HG02938 (cell line): Measurements from ENCODE around the gene GLB1L2.

Experiments used
- ATAC-seq: cut with Tn5 transposase; IDR thresholded peaks from one replicate; pipeline ENCODE4 v1.9.1; 2021; ENCODE audit warnings: mild to moderate bottlenecking, moderate library complexity; ENCODE audit not compliant: unreplicated experiment

Gene GLB1L2

DNA sequence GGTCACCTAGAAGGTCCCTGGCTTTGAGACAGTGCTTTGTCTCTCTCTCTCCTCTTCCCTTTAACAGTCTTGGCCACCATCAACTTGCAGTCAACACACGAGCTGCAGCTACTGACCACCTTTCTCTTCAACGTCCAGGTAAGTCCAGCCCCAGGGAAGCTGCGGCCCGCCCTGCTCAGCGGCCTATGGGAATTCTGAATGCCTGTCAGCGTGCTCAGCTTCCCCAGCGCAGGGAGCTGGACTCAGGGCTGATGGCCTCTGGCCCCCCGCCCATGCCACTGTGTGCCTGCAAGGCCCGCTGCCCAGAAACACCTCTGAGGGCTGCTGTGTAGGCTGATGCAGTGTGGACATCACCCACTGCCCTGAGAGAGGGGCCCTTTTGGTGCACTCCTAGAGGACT is 32.5 kb downstream of the GLB1L2 start:
- no peak for ATAC-seq

DNA sequence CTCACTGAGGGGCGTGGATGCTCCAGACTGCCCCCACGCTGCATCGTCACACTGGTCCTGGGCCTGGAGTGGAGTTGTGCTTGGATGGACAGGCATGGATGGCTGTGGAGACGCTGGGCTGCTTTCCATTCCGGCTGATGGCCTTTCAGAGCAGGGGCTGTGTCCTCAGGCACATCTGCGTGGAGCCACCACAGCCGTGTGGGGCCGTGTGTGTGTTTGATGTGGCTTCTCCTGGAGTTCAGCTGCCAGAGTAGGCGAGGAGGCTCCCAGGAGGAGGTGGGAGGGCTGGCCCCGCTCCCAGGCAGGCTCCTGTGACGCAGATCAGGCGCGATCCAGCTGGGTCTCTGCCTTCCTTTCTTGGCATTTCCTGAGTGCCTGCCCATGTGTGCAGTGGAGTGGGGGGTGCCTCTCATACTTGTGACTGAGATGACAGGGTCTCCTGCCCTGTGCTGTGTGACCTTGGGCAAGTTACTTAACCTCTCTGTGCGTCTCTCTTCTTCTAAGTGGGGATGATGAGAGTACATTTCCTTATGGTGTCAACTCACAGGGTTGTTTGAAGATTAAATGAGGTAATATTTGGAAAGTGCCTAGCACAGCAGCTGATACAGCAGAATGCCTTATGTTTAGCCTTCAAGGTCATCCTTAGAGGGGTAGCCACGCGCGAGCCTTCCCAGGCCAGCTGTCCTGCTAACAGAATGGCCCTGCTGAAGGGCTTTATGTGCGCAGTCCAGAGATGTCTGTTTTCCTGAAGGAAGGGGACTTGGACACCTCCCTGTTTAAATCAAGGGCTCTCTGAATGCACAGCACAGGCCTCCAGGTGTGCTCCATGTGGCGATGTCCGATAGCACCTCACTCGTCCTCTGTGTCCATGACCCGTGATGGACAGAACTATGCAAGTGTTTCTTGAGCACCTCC is 33.5 kb downstream of the GLB1L2 start:
- no peak for ATAC-seq

DNA sequence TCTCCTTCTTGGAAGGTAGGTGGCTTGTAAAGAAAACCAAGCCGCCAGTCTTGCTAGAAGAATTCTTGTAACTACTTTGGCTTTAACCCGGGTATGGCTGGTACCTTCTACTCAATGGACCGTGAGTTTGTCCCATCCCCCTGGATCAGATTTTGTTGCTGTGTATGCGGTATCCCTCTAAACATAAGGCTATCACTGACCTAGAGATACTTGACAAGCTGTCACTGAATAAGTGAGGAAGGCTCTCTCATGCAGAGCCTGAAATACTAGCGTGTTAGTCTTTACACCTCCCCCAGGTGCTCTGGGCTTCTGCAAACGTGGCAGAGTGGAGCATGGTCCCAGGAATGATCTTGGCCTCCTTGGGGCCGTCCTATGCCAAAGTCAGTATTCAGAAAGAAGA is 34.5 kb downstream of the GLB1L2 start:
- no peak for ATAC-seq

DNA sequence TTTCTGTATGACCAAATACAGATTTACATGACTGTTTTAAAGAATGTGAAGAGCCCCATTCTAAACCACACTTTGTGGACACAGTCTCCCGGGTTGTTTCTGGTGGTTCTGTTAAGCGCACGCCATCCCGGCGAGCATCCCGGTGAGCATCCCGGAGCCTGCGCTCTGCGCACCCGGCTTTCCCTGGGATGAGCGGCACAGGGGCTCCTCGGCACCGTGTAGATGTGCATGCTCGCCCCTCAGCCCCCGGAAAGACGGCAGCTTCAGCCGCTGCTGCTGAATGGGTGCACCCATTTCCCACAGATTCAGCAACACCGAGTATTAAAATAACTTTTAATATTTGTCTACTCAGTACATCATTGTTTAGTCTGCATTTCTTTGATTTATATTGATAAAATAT is 36.0 kb downstream of the GLB1L2 start:
- ATAC-seq, result no peak

DNA sequence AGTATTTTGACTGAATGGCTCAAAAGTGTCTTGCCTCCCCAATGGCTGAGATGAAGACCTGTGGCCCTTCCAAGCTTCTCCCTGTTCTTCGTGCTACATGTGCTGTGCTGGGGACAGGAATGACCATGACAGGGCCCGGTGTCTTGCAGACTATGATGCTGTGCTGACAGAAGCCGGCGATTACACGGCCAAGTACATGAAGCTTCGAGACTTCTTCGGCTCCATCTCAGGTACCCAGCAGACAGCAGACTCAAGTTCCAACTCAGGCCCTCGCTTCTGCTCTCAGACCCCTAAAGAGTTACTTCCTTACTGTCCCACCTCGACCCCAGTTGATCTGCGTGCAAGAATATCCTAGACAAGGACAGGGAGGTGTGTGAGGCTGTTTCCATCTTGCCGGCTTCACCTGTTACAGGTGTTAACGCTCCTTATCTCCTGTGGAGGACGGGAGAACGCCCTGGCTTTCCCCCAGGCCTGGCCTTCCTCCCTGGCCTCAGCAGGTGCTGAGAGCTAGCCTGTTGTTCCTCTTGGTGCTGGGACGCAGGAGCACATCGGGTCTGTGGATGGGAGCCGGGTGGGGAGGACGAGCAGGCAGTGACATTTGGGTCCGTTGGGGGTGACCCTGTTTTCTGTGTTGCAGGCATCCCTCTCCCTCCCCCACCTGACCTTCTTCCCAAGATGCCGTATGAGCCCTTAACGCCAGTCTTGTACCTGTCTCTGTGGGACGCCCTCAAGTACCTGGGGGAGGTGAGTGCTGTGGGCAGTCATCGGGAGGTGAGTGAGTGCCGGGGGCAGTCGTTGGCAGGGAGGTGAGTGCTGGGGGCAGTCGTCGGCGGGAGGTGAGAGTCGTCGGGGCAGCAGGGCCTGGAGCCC is 38.1 kb downstream of the GLB1L2 start:
- ATAC-seq, result no peak

DNA sequence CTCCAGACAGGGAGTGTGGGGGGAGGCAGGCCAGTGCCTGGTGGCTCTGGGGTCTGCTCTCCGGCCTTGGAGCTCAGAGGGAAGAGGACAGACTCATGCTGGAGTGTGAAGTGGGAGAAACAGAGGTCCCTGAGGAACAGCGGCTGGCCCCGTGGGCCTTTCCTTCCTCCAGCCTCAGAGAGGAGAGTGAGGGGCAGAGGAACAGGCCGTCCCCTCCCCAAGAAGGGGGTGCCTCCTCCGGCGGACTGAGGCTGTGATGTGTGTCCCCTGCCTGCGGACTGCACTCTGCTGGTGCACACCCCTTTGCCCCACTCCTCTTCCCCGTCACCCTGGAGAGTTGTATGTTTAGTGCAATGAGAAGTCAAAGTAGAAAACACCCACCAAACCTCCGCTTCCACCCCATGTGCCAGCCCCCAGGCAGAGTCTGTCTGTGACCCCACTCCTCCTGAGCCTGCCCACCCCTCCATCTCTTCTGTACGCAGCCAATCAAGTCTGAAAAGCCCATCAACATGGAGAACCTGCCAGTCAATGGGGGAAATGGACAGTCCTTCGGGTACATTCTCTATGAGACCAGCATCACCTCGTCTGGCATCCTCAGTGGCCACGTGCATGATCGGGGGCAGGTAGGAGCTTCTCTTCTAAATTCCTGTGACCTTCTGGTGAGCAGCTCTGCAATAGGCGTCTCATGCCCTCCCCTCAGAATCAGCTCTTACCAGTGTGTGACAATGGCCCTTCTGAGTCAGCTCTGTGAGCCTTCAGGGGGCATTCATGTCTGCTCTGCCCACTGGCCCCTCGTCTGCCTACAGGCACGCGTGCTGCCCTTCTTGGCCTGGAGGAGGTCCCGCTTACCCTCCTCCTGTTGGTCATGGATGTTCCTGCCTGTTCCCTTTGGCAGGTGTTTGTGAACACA is 39.0 kb downstream of the GLB1L2 start:
- ATAC-seq, result no peak

DNA sequence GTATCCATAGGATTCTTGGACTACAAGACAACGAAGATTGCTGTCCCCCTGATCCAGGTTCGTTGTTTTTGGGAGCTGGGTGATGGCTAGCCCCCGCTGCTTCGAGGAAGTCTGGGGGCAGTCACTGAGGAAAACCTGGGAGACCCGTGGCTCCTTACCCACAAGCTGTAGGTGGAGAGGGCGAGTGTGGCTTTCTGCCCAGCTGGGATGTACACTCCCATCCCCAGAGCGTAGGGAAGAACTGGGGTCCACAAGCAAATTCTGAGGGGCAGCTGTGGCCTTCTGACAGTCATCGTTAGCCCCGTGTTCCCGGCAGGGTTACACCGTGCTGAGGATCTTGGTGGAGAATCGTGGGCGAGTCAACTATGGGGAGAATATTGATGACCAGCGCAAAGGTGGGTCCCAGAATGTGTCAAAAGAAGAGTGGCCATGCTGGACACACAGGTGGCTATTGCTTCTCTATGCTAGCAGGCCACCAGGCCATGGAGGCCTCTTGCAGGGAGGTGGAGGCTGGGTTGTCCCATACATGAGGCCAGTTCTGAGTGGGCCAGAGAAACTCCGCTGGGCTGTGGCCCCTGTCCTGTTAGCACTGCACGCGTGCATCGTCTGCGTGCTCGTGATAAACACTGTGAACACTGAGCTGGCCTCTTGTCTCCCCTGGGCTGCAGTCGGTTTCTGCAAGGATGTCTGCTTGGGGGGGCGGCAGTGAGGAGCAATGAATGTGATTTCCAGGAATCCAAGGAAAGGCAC is 39.8 kb downstream of the GLB1L2 start:
- ATAC-seq, result no peak

DNA sequence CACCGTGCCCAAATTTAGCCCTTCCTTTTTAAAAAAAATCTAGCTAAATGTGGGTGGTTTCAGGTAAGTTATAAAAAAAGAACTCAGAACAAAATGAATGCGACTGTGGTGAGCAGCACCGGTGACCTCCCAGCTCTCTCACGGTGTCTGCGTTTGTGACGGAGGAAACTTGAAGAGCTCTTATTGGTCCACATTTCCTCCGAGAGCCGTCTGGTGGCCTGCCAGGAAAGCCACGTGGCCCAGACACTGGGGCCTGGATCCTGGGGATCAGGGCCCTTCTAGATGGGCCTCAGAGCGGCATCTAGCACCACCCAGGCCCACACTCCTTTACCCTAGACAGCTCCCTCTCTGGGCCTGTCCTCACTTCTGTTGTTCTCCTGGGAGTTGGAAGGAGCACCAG is 40.7 kb downstream of the GLB1L2 start:
- ATAC-seq, result no peak

DNA sequence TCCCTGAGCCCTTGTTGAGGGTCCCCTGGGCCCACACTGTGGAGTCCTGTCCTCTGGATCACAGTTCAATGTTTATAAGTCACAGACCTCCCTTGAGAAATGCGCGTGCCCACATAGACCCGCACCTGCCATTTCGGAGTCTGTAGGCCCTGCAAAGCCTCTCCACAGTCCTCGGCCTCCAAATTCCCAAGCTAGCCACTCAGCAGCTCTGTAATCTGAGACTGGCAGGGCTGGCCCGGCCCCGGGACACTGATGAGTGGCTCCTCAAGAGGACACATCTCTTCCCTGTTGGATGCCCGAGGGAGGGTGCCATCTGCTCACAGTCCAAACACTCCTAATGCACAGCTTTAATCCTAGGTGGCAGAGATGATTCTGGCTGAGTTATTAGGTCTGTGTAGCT is 41.2 kb downstream of the GLB1L2 start:
- no peak for ATAC-seq

DNA sequence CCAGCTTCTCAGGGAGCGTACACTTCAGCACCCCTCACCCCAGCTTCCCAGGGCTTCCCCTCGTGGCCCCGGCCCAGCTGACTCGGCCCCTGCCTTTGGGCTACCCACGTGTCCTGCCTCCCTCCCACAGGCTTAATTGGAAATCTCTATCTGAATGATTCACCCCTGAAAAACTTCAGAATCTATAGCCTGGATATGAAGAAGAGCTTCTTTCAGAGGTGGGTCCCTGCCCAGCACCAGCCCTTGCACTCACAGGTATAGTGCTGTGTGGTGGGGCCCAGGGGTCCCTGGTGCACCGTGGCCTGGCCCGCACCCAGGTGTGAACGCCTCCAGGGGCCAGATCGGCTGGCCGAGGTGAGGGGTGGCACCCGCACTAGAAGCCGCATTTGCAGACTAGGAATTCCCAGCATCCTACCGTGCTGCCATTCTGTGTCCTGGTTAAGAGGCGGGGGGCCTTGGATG is 41.8 kb downstream of the GLB1L2 start:
- no peak for ATAC-seq

DNA sequence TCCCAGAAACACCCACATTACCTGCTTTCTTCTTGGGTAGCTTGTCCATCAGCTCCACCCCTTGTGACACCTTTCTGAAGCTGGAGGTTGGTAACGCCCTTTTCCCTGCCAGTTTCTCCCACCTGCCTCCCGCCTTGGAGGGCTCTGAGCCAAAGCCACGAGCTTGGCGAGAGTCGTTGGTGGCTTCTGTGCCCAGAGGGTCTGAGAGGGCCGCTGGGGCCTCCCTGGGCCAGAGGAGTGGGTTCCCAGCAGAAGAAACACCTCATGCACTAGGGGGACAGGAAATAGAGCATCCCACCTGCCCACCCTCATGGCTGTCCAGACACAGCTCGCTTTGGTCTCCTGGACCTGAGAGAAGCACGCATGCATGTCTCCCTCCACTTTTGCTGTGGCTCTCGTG is 42.4 kb downstream of the GLB1L2 start:
- ATAC-seq, result no peak

DNA sequence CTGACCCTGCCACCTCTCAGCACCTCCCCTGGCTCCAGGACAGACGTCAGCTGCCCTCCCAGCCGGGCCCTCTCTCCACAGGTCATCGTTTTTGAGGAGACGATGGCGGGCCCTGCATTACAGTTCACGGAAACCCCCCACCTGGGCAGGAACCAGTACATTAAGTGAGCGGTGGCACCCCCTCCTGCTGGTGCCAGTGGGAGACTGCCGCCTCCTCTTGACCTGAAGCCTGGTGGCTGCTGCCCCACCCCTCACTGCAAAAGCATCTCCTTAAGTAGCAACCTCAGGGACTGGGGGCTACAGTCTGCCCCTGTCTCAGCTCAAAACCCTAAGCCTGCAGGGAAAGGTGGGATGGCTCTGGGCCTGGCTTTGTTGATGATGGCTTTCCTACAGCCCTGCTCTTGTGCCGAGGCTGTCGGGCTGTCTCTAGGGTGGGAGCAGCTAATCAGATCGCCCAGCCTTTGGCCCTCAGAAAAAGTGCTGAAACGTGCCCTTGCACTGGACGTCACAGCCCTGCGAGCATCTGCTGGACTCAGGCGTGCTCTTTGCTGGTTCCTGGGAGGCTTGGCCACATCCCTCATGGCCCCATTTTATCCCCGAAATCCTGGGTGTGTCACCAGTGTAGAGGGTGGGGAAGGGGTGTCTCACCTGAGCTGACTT is 43.2 kb downstream of the GLB1L2 start:
- no peak for ATAC-seq

DNA sequence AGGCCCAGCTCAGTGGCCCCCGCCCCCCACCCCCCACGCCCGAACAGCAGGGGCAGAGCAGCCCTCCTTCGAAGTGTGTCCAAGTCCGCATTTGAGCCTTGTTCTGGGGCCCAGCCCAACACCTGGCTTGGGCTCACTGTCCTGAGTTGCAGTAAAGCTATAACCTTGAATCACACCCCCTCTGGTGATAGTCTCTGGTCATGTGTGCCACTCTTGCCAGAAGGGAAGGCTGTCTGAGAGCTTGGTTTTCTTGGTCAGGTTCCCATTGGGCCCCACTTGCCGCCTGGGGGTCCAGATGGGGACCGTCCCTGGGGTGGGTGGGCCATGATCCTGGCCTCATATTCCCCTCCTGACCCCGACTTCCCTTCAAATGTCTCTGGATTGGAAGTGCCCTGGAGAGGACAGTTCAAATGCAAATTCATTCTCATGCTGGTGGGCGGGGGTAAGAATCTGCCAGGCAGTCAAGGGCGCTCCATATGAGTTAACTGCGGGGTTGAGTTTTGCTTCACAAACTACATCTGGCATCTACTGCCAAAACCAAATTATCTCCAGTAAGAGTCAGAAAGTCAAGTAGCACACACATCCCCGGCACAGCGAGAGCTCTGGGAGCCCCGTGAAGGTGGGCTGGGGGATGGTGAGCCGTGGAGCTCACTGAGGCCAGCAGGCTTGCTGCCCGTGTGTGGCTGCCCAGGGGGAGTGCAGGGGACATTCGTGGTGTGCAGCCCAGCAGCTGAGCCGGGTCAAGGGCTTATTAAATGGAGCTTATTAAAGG is 44.5 kb downstream of the GLB1L2 start:
- no peak for ATAC-seq

DNA sequence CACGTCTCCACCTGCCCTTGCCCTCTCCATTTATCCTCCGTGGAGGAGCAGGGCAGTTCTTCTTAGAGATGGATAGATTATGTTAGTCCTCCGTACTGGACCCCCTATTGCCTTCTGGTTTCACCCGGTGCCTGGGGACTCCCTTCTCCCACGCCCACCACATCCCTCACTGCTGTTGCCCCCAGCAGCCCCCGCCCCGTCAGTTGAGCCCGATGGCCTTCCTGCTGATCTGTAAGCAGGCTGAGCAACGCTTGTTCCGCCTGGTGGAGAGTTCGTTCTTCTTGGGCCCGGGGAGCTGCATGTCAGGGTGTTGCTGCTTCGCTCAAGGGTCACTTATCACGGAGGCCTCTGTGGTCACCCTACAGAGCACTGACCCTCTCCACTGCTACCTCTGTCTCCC is 46.1 kb downstream of the GLB1L2 start:
- ATAC-seq, result no peak

DNA sequence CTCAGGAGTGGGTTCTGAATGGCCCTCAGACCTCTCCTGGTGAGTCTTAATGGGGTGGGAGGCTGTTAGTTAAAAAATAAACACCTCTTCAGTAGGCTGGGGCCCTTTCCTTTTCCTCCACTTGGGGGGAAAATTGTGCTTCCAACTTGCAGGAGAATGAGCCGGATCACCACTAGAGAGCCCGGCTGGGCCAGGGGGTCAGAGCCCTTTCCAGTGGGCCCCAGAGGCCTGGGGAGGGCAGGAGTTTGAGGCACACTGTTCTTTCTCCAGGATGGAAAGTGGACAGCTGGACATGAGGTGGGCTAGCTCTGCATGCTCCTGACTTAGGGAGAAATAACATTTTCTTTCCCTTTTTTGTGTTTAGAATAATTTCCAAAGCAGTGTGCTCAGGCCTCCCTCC is 47.5 kb downstream of the GLB1L2 start:
- ATAC-seq, result no peak

DNA sequence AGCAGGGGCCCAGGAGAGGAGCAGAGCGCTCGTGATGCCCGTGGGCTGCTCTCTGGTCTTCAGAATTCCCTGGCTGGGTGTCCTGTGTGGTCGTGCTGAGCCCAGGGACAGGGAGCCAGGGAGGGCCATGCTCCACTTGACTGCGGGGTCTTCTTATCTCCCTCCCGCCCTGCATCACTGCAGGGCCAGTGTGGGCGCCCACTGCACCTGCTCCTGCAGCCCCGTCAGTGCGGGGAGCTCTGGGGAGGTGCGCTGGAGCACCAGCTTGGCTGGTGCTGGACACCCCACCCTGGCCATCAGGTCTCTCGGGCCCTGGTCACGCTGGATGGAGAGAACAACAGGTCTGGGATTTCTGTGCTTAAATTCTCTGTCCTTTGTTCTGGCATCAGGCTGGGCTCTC is 48.4 kb downstream of the GLB1L2 start:
- no peak for ATAC-seq

DNA sequence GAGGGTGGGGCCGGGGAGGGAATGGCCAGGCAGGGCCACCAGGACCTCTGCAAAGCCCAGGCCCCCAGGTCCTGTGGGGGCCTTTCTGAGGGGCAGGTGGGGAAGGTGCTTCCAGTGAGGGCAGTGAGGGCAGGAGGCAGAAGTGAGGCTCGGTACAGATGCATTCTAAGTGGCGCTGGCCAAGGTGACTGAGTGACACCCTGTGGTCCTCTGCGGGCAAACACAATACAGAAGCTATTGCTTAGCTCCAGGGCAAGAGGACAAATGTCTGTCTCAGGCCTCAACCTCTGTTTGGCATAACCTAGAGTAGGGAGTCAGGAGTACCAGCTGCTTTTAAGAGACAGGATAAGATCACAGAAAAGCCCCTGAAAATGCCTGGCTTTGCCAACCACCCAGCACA is 49.0 kb downstream of the GLB1L2 start:
- no peak for ATAC-seq

DNA sequence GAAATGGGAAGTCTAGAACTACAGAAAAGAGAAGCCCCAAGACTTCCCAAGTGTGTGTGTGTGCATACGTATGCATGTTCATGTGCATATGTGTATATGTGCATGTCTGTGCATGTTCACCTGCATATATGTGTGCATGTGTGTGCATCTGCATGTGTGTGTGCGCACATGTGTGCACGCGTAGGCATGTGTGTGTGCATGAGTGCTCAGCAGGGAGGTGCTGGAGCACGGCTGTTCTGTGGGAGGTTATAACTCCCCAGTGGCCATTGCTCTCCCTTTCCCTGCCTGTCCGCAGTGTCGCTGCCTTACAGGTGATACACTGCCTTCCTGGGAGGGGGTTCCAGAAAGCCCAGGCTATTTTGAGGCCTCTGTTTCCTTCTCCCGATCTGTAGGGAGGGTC is 50.5 kb downstream of the GLB1L2 start:
- ATAC-seq, result no peak

DNA sequence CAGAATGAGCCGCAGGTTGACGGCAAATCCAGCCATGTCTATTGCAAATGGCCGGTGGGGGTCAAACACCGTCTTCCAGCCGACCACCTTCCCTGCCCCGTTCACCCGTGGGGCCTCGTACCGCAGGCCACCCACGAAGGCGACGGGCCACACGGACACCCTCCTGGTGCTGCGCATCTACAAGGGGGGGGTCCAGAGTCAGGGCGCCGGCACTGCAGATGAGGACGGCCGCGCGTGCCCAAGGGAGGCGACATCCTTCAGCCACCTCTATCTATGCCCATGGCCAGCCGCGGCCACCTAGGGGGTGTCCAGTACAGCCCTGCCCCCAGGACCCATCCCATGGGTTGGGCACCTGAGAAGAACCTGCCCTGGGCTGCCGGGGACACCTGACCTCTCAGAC is 51.0 kb downstream of the GLB1L2 start:
- ATAC-seq, result no peak
